ENCODE data around the gene HUNK.

Gene HUNK

DNA sequence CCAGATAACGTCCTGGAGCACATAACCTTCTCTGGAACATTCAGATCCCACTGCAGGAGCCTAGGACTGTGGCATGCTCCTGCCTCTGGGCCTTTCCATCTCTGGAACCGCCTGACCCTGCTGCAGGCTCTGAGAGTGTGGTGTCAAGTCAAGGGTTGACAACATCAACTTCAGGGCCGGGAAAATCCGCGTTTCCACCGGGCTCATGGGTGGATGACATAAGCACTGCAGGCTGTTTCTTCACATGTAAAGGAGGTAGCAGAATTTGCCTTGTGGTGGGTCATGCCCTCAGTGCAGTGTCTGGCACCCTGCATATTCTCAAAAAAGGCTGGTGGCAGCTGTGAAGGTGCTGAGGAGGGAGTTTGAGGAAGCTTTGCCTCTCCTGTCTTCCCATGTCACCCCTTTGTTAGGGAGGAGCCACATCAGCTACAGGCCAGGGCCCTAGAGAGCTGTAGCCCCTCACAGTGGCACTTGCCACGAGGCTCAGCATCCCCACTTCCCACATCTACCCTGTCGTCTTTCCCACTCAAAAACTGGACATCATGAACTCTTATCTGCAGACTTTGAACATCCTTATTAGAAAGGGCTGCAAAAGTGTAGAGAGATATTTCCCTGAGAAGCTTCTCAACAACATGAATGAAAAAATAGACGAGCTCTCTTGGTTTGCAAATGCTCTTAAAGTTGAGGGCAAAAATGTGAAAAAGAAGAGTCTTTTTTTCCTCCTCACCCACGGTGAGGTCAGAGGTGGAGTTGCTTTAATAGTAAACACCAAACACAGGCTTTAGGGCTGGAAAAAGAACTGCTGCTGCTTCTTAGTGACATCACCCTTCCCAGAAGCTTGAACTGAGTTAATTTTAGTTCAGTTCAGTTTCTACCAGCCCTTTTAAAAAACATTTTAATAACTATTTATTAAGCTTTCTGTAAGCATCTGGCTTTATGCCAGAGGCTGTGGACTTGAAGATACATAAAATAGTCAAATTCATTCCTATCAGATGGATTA lies 121.3 kb downstream of the HUNK start:
- in situ Hi-C loops (cut with MboI; ENCODE audit: low pct_unique_long_range_greater_than_20kb, low sequenced_read_pairs, unreplicated experiment) = no loop called here
- TF ChIP-seq CTCF (IDR thresholded peaks at IDR 0.05; ENCODE audit: extremely low read depth, insufficient read depth, missing control alignments) = no peak
- no peak for DNase-seq (ENCODE audit: low spot score)

GRCh38 chr21:31997191-31997590 lies 124.4 kb downstream of the HUNK start:
- DNase-seq (ENCODE audit: low spot score) = no peak
- in situ Hi-C loops (cut with MboI; ENCODE audit: low pct_unique_long_range_greater_than_20kb, low sequenced_read_pairs, unreplicated experiment) = no loop called here
- no peak for TF ChIP-seq CTCF (IDR thresholded peaks at IDR 0.05; ENCODE audit: extremely low read depth, insufficient read depth, missing control alignments)

DNA sequence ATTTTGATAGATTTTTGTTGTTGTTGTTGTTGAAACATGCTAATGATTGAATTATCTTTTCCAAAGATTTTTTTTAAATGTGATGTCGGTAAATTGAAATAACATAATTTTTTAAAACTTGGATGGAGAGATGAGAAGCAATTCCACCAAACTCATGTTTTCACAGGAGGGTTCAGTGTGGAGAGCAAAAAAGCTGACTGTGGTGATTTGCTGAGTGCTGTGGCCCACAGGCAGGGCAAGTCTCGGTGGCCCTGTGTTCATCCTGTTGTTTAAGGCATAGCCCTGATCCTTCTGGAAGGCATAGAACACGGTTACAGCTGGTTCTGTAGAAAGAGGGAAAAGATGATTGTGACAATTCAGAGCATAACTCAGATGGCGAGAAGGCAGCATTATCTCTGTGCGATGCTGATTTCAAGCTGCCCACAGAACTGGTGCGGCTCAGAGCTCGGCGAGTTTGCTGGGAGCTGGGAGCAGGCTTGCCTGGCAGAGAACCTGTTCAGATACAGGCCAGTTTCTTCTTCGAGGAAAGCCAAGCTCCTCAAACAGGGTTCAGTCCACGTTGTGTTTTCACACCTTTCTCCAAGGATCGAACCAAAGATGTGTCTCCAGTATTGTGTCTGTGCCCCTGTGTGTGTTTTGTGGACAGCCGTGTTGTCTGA lies 127.1 kb downstream of the HUNK start:
- TF ChIP-seq CTCF (IDR thresholded peaks at IDR 0.05; ENCODE audit: extremely low read depth, insufficient read depth, missing control alignments) = no peak
- DNase-seq (ENCODE audit: low spot score) = no peak
- in situ Hi-C loops (cut with MboI; ENCODE audit: low pct_unique_long_range_greater_than_20kb, low sequenced_read_pairs, unreplicated experiment) = no loop called here

GRCh38 chr21:32001390-32001789 lies 128.6 kb downstream of the HUNK start:
- DNase-seq (ENCODE audit: low spot score) = no peak
- TF ChIP-seq CTCF (IDR thresholded peaks at IDR 0.05; ENCODE audit: extremely low read depth, insufficient read depth, missing control alignments) = no peak
- in situ Hi-C loops (cut with MboI; ENCODE audit: low pct_unique_long_range_greater_than_20kb, low sequenced_read_pairs, unreplicated experiment) = no loop called here

- TF ChIP-seq CTCF (IDR thresholded peaks at IDR 0.05; ENCODE audit: extremely low read depth, insufficient read depth, missing control alignments) = no peak
- in situ Hi-C loops (cut with MboI; ENCODE audit: low pct_unique_long_range_greater_than_20kb, low sequenced_read_pairs, unreplicated experiment) = no loop called here
- DNase-seq (ENCODE audit: low spot score) = no peak
Observed at GRCh38 chr21:32003411-32003810, 130.6 kb downstream of the HUNK start.

DNA sequence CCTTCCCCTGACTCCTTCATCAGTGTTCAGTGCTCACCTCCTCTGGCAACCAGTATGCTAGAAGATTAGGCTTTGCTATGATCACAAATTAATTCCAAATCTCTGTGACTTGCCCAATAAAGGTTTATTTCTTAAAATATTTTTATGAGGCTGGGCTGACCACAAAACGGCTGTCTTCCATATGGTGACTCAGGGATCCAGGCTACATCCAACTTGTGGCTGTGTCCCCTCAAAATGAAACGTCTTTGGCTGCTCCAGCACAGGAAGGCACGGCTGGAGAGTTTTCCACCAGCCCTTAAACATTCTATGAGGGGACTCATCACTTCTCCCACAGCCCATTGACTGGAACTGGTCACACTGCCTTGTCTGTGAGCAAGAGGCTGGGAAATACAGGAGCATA lies 131.5 kb downstream of the HUNK start:
- in situ Hi-C loops (cut with MboI; ENCODE audit: low pct_unique_long_range_greater_than_20kb, low sequenced_read_pairs, unreplicated experiment) = no loop called here
- TF ChIP-seq CTCF (IDR thresholded peaks at IDR 0.05; ENCODE audit: extremely low read depth, insufficient read depth, missing control alignments) = no peak
- no peak for DNase-seq (ENCODE audit: low spot score)
